HFFc6 (cell line): ENCODE measurements around the gene ISCU. TPM values are rescaled to one million over a fixed set of nuclear protein-coding genes. Genes with fewer than 3 reads are reported as not detected.

Source experiments
- DNase-seq: peaks from one replicate; pipeline ENCODE4 v3.0.0-alpha.2; 2018
- H3K27ac Mint-ChIP-seq: 2 replicates; pipeline ENCODE4 v1.8.0; 2020; ENCODE audit warnings: mild to moderate bottlenecking, mixed read lengths
- H3K27me3 Mint-ChIP-seq: 2 replicates; pipeline ENCODE4 v1.8.0; 2021; ENCODE audit warnings: mild to moderate bottlenecking, moderate library complexity, mixed read lengths; ENCODE audit not compliant: insufficient read depth
- H3K36me3 Mint-ChIP-seq: 2 replicates; pipeline ENCODE4 v1.8.0; 2021; ENCODE audit warnings: low read depth, mixed read lengths
- H3K4me1 Mint-ChIP-seq: 2 replicates; pipeline ENCODE4 v1.8.0; 2020; ENCODE audit warnings: low read depth, mixed read lengths
- H3K4me3 Mint-ChIP-seq: 2 replicates; pipeline ENCODE4 v1.8.0; 2020; ENCODE audit warnings: mild to moderate bottlenecking, moderate library complexity, mixed read lengths
- H3K9me3 Mint-ChIP-seq: 2 replicates; pipeline ENCODE4 v1.8.0; 2020; ENCODE audit warnings: mild to moderate bottlenecking, mixed read lengths
- CTCF ChIP-seq: fragments of 200-600 bp; sonication (generic); IDR thresholded peaks from 2 replicates; pipeline ENCODE4 v1.5.0; 2021; ENCODE audit warnings: antibody characterized with exemption, mild to moderate bottlenecking
- total RNA-seq, 6 experiments: library from RNA; stranded (reverse); fragmentation: NEBNext Ultra II Directional; extraction: Animal tissue kit (Norgen Biotek cat#: 25700); gene quantifications; 2 replicates in 1 of 6; 3 replicates in 5 of 6; pipeline ENCODE4 v1.2.3, GENCODE V29; 2021

ISCU gene
- total RNA-seq, 6 experiments from 2014 or later = 100 to 128 (median 107) TPM

- Mint-ChIP-seq H3K9me3 (no peaks in the 10 kb centered on the region), H3K27me3 (peaks cover 3% of the 10 kb centered on the region), H3K36me3 (0 out of 2 replicates have a peak, but pooled peaks cover 6% of the 10 kb centered on the region), H3K4me1 (peaks cover 44% of the 10 kb centered on the region), H3K27ac (no peak overlapping the region), H3K4me3 (no peak overlapping the region)
- no peak for TF ChIP-seq CTCF
- DNase-seq = no peak
Observed at GRCh38 chr12:108607981-108608600, 45.7 kb downstream of the ISCU start.

- H3K36me3 Mint-ChIP-seq = 0 out of 2 replicates have a peak, but pooled peaks cover 6% of the 10 kb centered on the region
- H3K27ac Mint-ChIP-seq = no peak overlapping the region
- H3K4me3 Mint-ChIP-seq = no peak overlapping the region
- no peaks in the 10 kb centered on the region for H3K9me3 Mint-ChIP-seq
- DNase-seq = no peak
- H3K27me3 Mint-ChIP-seq = peaks cover 3% of the 10 kb centered on the region
- peaks cover 49% of the 10 kb centered on the region for H3K4me1 Mint-ChIP-seq
- no peak for TF ChIP-seq CTCF
Observed at GRCh38 chr12:108608616-108609015, 46.2 kb downstream of the ISCU start.

- Mint-ChIP-seq H3K4me3 (no peak overlapping the region), H3K27me3 (peaks cover 2% of the 10 kb centered on the region), H3K4me1 (peaks cover 51% of the 10 kb centered on the region), H3K36me3 (0 out of 2 replicates have a peak, but pooled peaks cover 6% of the 10 kb centered on the region), H3K27ac (peak overlapping the region; percentile 29), H3K9me3 (no peaks in the 10 kb centered on the region)
- DNase-seq = peak; percentile 57
- no peak for TF ChIP-seq CTCF
Observed at GRCh38 chr12:108609537-108610335, 47.3 kb downstream of the ISCU start.

- H3K27ac Mint-ChIP-seq = peak overlapping the region; percentile 22; the same call in 1 of the 2 replicates
- no peak for TF ChIP-seq CTCF
- H3K4me1 Mint-ChIP-seq = peaks cover 47% of the 10 kb centered on the region
- H3K27me3 Mint-ChIP-seq = peaks cover 2% of the 10 kb centered on the region
- 0 out of 2 replicates have a peak, but pooled peaks cover 6% of the 10 kb centered on the region for H3K36me3 Mint-ChIP-seq
- H3K4me3 Mint-ChIP-seq = no peak overlapping the region
- H3K9me3 Mint-ChIP-seq = no peaks in the 10 kb centered on the region
- DNase-seq = no peak
Observed at GRCh38 chr12:108610336-108610815, 48.0 kb downstream of the ISCU start.

- Mint-ChIP-seq H3K9me3 (peaks cover 1% of the 10 kb centered on the region; the same call in 1 of the 2 replicates), H3K36me3 (peaks cover 6% of the 10 kb centered on the region; the same call in 1 of the 2 replicates), H3K27me3 (peaks cover 2% of the 10 kb centered on the region; the same call in 1 of the 2 replicates), H3K27ac (peak overlapping the region; percentile 77; the same call in 1 of the 2 replicates), H3K4me1 (peaks cover 44% of the 10 kb centered on the region), H3K4me3 (no peak overlapping the region)
- DNase-seq = no peak
- TF ChIP-seq CTCF = no peak
Observed at GRCh38 chr12:108610856-108611605, 48.6 kb downstream of the ISCU start.
